ES-I3 (cell line): ENCODE results near the gene ZBTB46.

Experiments
- H3K36me3 ChIP-seq: 2 replicates; pipeline ENCODE4 v1.6.1; 2013; ENCODE audit warnings: mild to moderate bottlenecking, low read length, control low read depth, moderate library complexity; ENCODE audit not compliant: insufficient read depth
- H3K4me1 ChIP-seq: 2 replicates; pipeline ENCODE4 v1.6.1; 2013; ENCODE audit warnings: mild to moderate bottlenecking, control low read depth, low read length; ENCODE audit not compliant: insufficient read depth
- H3K9ac ChIP-seq: 2 replicates; pipeline ENCODE4 v1.6.1; 2013; ENCODE audit warnings: low read depth, mild to moderate bottlenecking, low read length, moderate library complexity
- H3K9me3 ChIP-seq: 2 replicates; pipeline ENCODE4 v1.6.1; 2013; ENCODE audit warnings: mild to moderate bottlenecking, low read length, moderate library complexity; ENCODE audit not compliant: control insufficient read depth, insufficient read depth

ZBTB46 gene

GRCh38 chr20:63836458-63837344 lies 5.6 kb upstream of the ZBTB46 start:
- Histone ChIP-seq H3K9ac (no peak overlapping the region), H3K9me3 (no peaks in the 10 kb centered on the region), H3K36me3 (no peaks in the 10 kb centered on the region), H3K4me1 (peaks cover 16% of the 10 kb centered on the region; the same call in 1 of the 2 replicates)

DNA sequence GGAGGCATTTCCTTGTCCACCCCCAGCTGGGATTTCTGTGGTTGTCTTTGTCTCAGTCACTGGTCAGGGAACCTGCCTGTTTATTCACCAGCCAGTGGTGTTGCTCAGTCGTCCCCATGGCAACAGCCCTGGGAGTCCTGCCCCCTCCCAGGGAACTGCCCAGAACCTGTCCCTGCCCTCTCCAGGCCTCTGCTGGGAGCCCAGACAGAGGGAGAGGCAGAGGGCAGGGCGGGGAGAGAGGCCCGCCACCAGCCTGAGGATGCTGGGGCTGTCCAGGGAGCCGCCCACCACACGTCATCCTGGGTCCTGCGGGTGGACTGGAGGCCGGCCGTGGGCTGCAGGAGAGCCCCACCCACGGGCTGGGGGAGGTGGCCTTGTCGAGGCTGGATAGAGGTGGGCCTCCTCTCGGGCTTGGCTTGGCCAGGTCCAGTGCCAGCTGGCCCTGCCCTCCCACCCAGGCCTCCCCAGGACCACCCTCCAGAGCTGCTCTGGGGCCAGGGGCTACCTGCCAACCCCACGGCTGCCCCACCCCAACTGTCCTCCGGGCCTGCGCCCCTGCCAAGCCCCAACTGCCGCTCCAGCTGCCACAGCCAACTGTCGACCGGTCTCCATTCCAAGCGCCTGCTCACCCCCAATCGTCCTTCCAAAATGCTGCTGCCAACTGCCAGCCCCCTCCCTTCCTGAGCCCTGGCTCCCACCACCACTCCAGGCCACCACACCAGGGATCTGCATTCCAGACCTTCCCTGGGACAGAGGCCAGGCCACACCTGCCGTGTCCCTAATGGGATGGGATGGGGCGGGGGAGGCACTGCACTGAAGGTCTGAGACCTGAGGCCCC lies 4.2 kb upstream of the ZBTB46 start:
- no peaks in the 10 kb centered on the region for H3K36me3 ChIP-seq
- H3K9me3 ChIP-seq, result no peaks in the 10 kb centered on the region
- H3K4me1 ChIP-seq, result peaks cover 16% of the 10 kb centered on the region; the same call in 1 of the 2 replicates
- no peak overlapping the region; the same call in 1 of the 2 replicates for H3K9ac ChIP-seq

DNA sequence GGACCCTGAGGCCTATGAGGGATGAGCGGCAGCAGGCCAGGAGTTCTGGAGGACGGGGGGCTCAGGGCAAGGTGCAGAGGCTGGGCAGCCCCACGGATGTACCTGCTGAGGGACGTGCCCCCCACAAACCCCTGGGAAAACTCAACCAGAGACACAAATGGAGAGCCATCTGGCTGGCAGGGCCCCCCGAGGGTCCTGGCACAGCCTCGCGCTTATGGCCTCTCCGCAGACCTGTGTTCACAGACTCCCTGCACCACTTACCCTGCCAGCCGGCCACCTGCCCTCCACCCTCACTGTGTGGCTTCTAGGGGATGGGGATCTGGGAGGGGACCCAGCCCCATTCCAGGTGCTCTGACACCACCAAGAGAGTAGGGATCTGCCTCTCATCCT lies 3.4 kb upstream of the ZBTB46 start:
- Histone ChIP-seq H3K9ac (no peak overlapping the region; the same call in 1 of the 2 replicates), H3K9me3 (no peaks in the 10 kb centered on the region), H3K4me1 (peaks cover 18% of the 10 kb centered on the region; the same call in 1 of the 2 replicates), H3K36me3 (no peaks in the 10 kb centered on the region)

DNA sequence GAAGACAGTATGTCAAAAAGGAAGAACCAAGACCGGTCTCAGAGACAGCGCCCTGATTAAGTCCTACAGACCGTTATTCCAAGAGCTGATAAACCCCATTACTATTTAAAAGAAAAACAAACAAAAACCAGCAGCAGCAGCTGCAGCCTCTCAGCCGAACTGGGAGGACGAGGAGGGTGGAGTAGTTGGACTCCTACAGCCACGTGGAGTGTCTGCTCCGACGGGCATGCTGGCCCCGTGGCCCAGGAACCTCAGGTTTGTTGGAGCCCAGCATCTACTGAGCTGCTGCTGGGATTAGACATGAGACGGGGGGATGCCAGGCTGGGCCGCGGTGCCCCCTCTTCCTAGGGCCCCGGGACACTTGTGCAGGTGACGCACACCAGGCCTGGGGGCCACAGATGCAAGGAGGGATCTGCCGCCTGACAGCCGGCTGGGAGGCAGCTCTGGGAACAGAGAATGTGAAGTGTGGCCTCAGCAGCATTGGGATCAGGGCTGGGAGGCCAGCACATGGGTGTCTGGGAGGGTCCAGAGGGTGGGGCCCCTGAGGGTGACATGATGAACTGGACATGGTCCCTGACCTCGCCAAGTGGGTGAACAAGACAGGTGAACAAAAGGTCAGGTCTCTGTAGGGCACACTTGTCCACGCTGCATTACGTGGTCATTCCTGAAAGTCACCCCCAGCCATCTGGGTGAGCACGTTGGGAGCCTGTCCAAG lies 2.9 kb upstream of the ZBTB46 start:
- Histone ChIP-seq H3K9me3 (no peaks in the 10 kb centered on the region), H3K4me1 (peaks cover 24% of the 10 kb centered on the region; the same call in 1 of the 2 replicates), H3K9ac (no peak overlapping the region), H3K36me3 (no peaks in the 10 kb centered on the region)

- Histone ChIP-seq H3K9me3 (no peaks in the 10 kb centered on the region), H3K4me1 (peaks cover 33% of the 10 kb centered on the region), H3K36me3 (no peaks in the 10 kb centered on the region), H3K9ac (peak overlapping the region; percentile 72)
Observed at GRCh38 chr20:63831993-63832686, 1.1 kb upstream of the ZBTB46 start.

GRCh38 chr20:63831646-63831992 lies 555 bp upstream of the ZBTB46 start:
- no peaks in the 10 kb centered on the region for H3K36me3 ChIP-seq
- no peaks in the 10 kb centered on the region for H3K9me3 ChIP-seq
- peaks cover 33% of the 10 kb centered on the region for H3K4me1 ChIP-seq
- peak overlapping the region; percentile 72; the same call in 1 of the 2 replicates for H3K9ac ChIP-seq

DNA sequence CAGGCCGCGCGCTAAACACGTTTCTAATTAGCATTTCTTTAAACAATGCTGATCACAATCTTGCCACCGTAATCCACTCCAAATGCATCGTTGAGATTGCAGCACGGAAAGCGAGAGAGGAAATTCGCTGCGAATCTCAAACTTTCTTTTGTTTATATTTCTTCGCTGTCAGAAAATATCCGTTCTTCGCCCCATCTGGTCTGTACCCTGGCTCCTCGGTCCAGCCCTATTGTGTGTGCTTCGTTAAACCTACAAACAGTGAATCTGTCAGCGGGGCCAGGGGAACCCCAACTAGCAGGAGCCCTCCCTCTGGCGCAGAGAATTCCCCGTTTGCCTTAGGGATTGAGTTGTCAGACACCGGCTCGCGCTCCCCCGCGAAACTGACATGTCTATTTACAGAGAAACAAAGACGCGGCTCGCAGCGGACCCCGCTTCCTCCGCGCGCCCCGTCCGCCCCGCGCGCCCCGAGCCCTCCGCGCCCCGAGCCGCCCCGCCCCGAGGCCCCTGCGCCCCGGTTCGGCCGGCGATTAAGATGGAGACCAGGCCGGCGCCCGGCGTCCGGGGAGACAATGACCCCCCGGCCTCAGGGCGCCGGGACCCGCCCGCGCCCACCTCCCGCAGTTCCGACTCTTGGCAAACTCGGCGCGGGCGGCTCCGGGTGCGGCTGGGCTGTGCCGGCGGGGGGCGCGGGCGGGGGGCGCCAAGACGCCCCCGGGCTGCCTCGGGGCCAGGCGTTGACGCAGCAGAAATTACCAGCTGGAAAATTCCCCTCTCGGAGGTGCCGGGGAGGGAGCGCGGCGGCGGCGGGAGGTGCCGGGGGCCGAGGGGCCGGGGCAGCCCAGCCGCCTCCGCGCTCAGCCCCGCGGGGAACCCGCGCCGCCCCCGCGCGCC lies 874 bp downstream of the ZBTB46 start:
- Histone ChIP-seq H3K4me1 (peaks cover 29% of the 10 kb centered on the region), H3K9ac (peak overlapping the region; percentile 86), H3K36me3 (no peaks in the 10 kb centered on the region), H3K9me3 (no peaks in the 10 kb centered on the region)

GRCh38 chr20:63829603-63829944 lies 1.5 kb downstream of the ZBTB46 start:
- Histone ChIP-seq H3K4me1 (peaks cover 27% of the 10 kb centered on the region), H3K9me3 (no peaks in the 10 kb centered on the region), H3K36me3 (no peaks in the 10 kb centered on the region), H3K9ac (peak overlapping the region; percentile 86; the same call in 1 of the 2 replicates)

DNA sequence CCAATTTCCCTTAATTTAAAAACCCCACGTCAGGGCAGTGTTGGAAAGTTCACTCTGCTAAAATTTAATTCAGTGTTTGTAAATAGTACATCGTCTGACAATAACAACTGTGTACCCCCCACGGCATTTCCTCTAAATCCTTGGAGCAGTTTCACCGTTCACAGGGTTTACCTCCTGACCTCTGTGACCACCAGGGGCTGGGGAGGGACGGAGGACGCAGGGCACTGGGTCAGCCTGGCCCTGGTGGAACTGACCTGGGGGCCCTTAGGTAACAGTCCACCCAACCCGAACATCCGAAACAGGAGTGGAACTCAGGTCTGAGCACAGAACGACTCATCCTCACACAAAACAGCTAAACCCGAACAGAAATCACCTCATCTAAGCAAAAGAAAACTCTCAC lies 2.1 kb downstream of the ZBTB46 start:
- H3K4me1 ChIP-seq, result peaks cover 22% of the 10 kb centered on the region
- no peaks in the 10 kb centered on the region for H3K36me3 ChIP-seq
- H3K9ac ChIP-seq, result no peak overlapping the region
- H3K9me3 ChIP-seq, result no peaks in the 10 kb centered on the region

DNA sequence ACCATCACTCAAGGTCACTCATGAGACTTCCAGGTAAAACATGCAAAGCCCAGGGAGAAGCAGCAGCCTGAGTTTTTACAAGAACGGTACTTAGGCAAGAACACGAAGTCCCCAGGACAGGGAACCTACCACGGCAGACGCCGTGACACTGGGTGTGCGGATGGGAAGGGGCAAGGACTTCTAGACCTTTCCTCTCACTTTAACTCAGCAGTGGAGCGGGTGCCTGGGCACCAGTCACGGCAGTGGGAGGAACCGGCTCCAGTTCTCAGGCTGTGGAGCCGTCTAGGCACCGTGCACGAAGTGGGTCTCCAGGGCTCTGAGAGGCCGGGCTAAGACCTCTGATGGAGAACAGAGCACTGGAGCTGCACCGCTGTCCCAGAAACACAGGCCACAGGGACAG lies 2.5 kb downstream of the ZBTB46 start:
- no peak overlapping the region for H3K9ac ChIP-seq
- peaks cover 18% of the 10 kb centered on the region for H3K4me1 ChIP-seq
- H3K36me3 ChIP-seq, result no peaks in the 10 kb centered on the region
- no peaks in the 10 kb centered on the region for H3K9me3 ChIP-seq

GRCh38 chr20:63828124-63828523 lies 2.9 kb downstream of the ZBTB46 start:
- H3K4me1 ChIP-seq, result peaks cover 17% of the 10 kb centered on the region
- H3K9ac ChIP-seq, result no peak overlapping the region
- H3K36me3 ChIP-seq, result no peaks in the 10 kb centered on the region
- no peaks in the 10 kb centered on the region for H3K9me3 ChIP-seq

DNA sequence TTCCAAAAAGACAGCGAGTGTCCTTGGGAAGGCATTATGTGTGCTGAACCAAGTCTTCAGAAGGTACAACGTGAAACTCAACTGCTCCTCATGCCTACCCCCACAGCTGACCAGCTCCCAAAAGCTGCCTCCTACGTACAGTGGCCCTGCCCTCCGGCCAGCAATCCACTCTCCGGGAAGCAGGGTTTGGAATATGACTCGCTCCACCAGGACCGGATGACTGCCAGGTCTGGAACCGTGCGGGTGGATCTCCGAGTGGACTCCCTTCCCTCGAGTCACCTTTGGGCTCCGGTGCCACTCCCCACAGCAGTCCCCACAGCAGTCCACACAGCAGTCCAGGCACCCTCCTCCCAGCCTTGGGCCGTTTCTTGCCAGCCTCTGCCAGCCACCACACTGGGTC lies 4.3 kb downstream of the ZBTB46 start:
- peaks cover 17% of the 10 kb centered on the region for H3K4me1 ChIP-seq
- no peaks in the 10 kb centered on the region for H3K36me3 ChIP-seq
- no peak overlapping the region for H3K9ac ChIP-seq
- no peaks in the 10 kb centered on the region for H3K9me3 ChIP-seq
